ENCODE measurements around the gene SOX13.
"Not testable (repeated sequence)": the region's sequence is repeated elsewhere in the genome, so short reads cannot be mapped to it uniquely, and the experiment has no call there.

Gene SOX13

DNA sequence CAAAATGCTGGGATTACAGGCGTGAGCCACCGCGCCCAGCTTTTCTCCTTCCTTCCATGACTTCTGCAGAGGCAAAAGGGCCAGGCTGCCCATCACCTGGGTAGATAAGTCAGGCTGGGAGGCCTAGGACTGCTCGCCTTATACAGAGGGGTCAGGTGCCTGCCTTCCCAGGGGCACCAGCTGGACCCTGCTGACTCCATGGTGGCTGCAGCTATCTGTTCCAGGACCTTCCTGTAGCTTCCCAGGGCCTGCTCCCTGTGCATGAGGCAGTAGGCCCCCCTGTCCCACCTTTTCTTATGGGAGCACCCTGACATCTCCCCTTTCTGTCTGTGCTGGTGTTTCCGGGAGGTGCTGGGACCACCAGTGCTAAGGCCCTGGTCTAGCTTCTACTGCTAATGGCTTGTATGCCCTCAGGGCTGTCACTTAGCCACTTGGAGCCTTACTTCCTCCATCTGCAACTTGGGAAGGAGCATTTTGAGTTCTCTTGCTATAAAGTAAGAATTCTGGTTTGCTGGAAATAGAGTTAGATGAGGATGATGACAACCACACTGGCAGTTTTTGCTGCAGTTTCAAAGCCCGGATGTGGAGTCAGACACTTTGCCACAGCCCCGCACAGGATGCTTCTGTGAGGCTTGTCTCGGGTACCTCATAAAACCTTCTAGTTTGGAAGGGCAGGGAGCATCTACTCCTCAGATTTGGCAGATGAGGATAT lies 14.4 kb downstream of the SOX13 start:
- TF ChIP-seq ZNF274 (IDR thresholded peaks at IDR 0.05; ENCODE audit: low read depth, low read length) = no peak
- H3K4me3 ChIP-seq (ENCODE audit: low read length) = no peak overlapping the region

DNA sequence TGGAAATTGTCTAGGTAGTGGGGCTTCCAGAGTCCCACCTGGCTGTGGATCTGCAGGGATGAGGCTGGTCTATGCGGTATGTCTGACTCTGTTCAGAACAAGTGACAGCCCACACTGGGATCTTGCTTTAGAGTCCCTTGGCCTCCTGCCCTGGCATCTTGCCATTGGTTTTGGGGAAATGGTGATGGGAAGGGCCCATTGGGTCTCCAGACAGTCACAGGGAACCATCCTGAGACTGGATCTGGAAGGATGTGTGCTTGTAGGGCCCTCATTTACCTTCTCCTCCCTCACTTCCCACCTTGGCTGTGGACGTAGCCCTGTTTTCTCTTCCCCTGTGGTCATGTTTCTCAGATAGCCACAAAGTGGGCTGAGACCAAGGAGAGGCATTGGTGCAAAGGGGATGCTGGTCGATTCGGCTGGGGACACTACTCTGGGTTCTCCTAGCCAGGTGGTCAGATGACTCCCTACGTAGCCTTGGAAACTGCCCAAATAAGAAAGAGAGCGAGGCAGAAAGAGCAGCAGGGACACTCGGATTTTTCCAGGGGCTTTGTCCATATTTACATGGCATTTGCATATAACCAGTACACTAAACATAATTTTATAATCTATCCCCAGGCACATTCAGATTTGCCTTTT lies 15.1 kb downstream of the SOX13 start:
- no peak for TF ChIP-seq ZNF274 (IDR thresholded peaks at IDR 0.05; ENCODE audit: low read depth, low read length)
- no peak overlapping the region for H3K4me3 ChIP-seq (ENCODE audit: low read length)

DNA sequence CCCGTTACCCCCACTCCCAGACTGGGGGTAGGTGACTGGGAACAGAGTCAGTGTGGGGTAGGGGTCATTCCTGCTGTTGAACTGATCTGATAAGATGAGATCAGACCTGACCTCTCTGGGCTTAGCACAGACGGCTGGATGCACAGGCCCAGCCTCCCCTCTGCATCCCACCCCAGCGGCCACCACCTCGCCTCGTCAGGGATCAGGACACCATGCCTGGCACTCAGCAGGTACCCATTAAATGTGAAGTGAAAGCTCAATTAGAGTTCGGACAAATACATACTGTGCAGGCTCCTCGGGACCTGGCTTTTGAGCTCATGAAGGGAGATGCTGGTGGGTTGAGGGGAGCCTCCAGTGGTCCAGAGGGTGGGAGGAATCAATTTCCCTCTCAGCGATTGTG lies 15.7 kb downstream of the SOX13 start:
- no peak for TF ChIP-seq ZNF274 (IDR thresholded peaks at IDR 0.05; ENCODE audit: low read depth, low read length)
- no peak overlapping the region for H3K4me3 ChIP-seq (ENCODE audit: low read length)

DNA sequence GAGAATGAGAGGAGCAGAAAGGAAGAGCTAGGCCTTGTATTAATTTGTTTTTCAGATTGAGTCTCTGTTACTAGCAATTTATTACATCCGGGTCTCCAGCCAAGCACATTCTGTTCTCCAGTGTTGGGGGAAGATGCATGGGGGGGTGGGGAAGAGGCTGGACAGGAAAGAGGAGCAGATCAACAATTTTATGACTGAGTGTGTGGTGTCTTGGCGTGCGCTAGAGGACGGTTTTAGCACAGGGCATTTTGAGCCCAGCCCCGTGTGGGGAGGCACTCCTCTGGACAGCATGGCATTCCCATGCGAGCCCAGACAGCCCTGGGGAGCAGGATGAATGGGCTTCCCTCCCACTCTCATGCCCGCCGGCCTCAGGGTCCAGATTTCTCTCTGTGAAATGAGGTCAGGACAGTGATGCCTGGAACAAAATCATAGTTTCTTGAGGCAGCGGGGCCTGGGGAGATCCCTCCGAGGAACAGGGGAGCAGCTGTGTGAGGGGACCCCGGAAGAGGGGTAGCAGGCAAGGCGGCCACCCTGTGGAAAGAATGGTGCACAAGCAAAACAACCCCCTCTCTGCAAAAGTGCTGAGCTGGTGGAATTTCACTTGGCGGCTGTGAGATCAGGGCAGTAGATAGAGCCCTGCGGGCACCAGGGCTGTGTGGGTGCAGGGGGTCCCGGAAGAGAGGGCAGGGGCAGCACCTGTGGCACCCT lies 16.3 kb downstream of the SOX13 start:
- TF ChIP-seq ZNF274 (IDR thresholded peaks at IDR 0.05; ENCODE audit: low read depth, low read length) = no peak
- H3K4me3 ChIP-seq (ENCODE audit: low read length) = no peak overlapping the region

DNA sequence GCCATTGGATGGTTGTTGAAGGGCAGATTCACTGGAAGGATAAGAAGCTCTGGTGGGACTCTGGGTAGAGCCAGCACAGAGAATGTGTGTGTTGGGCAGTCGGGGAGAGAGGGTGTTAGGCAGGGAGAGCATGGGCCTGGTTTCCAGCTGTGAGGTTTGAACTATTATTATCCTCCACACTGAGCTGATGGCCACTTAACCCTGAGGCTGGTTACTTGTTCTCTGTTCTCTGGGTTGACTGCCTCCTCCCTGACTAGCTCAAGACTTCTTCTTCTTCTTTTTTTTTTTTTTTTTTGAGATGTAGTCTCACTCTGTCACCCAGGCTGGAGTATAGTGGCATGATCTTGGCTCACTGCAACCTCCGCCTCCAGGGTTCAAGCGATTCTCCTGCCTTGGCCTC lies 17.2 kb downstream of the SOX13 start:
- not testable (repeated sequence) for H3K4me3 ChIP-seq (ENCODE audit: low read length)

DNA sequence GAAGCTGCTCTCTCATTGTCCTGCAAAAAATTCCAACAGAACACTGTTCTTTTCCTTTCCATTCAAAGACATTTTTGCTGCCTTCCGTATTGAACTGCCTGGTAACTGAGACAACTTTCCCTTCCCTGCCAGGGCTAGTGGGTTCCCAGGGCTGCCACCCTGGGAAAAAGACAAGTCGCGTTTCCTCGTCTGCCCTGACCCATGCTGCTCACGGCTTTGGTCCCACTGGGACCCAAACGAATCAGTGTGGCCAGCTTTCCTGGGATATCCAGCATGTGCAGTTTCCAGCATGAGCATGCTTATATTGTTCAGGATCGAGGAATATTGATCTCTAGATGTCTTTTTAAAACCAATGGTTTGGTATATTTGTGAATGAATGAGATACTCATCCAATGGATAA lies 18.2 kb downstream of the SOX13 start:
- no peak overlapping the region for H3K4me3 ChIP-seq (ENCODE audit: low read length)
- TF ChIP-seq ZNF274 (IDR thresholded peaks at IDR 0.05; ENCODE audit: low read depth, low read length) = no peak

DNA sequence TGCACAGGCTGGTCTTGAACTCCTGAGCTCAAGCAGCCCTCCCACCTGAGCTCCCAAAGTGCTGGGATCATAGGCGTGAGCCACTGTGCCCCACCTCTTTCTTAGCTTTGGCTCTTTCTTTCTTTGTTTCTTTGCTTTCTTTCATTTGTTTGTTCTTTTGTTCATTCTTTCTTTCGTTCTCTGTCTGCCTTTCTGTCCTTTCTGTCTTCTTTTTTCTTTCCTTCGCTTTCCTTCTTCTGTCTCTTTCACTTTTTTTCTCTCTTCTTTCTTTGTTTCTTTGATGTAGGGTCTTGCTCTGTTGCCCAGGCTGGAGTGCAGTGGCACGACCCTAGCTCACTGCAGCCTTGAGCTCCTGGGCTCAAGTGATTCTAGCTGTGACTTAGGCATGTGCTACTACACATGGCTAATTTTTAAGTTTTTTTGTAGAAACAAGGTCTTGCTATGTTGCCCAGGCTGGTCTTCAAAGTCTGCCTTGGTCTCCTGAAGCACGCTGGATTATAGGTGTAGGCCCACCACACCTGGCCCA lies 18.9 kb downstream of the SOX13 start:
- no peak for TF ChIP-seq ZNF274 (IDR thresholded peaks at IDR 0.05; ENCODE audit: low read depth, low read length)
- no peak overlapping the region for H3K4me3 ChIP-seq (ENCODE audit: low read length)

DNA sequence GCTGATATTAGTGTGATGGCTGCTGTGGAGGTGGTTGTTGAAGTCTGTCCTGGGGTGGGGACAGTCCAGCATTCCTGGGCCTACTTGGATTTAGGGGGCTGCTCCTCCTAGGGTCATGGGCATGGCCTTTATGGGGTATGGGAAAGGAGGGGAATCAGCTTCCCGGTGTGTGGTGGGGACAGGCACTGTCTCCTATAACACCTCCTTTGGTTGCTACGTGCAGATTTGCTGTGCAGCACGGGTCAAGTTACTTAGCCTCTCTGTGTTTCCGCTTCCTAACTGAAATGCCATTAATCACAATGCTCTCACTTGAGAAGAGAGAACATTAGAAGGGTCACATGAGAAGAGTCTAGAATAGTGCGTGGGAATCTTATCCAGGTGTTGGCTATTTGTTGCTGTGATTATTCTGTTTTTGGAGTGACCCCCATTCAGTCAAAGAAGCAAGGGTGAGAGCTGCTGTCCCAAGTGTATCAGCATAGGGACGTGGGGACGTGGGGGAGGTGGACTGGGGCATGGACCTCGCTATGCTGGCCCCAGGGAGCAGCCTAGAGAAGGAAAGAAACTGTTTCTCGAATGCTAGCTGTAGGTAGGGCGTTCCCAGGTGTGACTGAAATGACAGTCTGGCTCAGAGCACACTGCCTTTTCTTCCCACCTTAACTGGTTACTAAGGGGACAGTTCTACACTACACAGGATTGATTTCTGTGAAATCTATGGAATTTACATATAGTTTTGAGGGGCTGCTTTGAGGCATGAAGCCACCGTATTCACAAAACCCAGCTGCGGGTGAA lies 19.9 kb downstream of the SOX13 start:
- H3K4me3 ChIP-seq (ENCODE audit: low read length) = no peak overlapping the region
- no peak for TF ChIP-seq ZNF274 (IDR thresholded peaks at IDR 0.05; ENCODE audit: low read depth, low read length)

DNA sequence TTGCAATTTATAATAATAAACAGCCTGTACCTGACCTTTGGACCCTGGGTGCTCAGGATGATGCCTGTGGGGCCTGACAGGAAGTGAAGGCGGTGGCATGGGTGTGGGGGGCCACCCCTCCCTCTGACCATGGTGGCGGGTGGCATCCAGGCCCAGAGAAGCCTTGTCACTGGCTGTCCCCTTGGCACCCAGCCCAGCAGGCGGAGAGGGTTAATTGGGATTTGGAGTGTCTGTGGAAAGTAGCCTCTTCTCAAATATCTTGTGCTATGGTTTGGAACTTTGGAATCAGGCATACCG lies 20.5 kb downstream of the SOX13 start:
- no peak overlapping the region for H3K4me3 ChIP-seq (ENCODE audit: low read length)

DNA sequence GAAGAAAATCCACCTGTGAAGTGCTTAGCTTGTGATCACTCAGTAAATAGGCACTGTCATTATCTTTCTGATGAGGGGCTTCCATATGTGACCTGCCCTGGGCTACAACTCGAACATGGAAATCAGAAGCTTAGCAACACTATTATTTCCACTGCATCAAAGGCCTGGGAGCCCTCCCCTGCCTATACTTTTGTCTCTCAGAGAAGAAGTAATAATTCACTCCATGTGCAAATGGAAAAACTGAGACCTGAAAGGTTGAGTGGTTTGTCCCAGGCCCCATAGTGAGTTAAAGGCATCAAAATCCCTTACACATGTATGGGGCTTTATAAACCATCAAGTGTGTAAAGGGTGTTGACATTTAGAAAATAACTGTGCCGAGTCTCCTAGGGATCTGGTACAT lies 20.9 kb downstream of the SOX13 start:
- H3K4me3 ChIP-seq (ENCODE audit: low read length) = no peak overlapping the region
- TF ChIP-seq ZNF274 (IDR thresholded peaks at IDR 0.05; ENCODE audit: low read depth, low read length) = no peak

More for the DNA sequence above, 20.5 kb downstream of the SOX13 start:
- no peak for TF ChIP-seq ZNF274 (IDR thresholded peaks at IDR 0.05; ENCODE audit: low read depth, low read length)

DNA sequence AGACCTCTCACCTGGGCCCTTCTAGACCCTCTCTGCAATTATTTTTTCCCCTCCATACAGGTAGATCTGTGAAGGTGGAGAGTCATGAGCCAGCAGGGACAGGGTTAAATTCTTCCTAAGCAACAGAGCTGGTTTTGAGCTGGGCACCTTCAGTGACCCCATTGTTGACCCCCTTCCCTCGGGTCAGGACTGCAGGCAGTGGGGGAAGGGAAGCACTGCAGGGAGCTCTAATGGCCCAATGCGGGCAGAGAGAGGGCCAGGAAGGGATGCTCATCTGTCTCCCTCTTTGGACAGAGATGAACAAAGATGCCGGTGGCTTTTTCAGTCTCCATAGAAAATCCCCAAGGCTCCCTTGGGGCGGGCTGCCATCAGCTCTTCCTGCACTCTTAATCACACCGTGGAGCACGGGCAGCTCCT lies 21.4 kb downstream of the SOX13 start:
- H3K4me3 ChIP-seq (ENCODE audit: low read length) = no peak overlapping the region
- no peak for TF ChIP-seq ZNF274 (IDR thresholded peaks at IDR 0.05; ENCODE audit: low read depth, low read length)

DNA sequence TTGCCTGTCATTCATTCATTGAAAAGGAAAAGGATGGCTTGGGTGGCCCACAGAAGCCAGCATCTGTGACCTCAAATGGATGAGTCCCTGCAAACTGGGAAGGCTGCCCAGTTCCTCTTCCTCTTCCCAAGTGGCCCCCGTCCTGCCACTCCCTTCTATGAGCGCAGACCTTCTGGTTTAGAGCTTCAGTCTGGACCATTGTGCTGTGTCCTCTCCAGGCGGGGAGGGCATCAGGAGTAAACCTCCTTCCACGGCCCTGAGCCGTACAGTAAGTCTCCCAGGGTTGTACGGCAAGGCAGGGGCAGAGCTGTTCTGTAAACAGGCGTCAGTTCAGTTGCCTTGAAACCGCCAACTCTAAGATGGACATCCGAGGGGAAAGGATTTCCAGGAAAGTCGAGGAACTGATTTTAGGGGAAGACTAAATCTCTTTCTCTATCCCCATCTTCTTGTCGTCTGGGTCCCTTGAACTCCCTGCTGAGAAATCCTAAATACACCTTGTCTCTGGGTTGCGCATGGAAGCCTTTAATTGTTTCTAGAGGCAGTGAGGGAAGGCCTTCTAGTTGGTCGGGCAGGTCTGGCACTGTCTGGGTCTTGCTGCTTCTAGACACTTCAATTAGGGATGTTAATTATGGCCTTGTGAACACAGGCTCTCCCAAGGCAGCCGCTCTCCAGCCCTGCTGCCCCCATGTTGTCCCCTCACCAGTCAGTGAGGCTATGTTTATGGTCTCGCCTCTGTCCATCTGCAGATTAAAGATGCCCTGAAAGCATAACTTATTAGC lies 22.1 kb downstream of the SOX13 start:
- TF ChIP-seq ZNF274 (IDR thresholded peaks at IDR 0.05; ENCODE audit: low read depth, low read length) = no peak
- no peak overlapping the region for H3K4me3 ChIP-seq (ENCODE audit: low read length)

DNA sequence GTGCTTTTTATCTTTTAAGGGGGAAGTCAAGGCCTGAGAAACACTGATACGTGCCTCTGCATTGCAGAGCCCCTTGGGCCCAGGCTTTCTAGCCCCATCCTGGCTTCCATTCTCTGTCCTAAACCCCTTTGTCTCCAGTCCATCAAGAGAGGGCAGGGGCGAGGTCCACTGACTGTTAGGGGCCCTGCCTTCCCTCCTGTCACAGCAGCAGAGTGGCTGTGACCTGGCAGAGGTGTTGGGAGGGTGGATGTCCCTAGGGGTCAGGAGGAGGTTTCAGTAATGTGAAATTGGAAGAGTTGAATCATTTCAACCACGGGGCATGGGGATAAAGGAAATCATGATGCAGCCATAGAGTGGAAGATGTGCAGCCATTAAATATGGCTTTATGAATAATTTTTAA lies 24.0 kb downstream of the SOX13 start:
- TF ChIP-seq ZNF274 (IDR thresholded peaks at IDR 0.05; ENCODE audit: low read depth, low read length) = no peak
- no peak overlapping the region for H3K4me3 ChIP-seq (ENCODE audit: low read length)

DNA sequence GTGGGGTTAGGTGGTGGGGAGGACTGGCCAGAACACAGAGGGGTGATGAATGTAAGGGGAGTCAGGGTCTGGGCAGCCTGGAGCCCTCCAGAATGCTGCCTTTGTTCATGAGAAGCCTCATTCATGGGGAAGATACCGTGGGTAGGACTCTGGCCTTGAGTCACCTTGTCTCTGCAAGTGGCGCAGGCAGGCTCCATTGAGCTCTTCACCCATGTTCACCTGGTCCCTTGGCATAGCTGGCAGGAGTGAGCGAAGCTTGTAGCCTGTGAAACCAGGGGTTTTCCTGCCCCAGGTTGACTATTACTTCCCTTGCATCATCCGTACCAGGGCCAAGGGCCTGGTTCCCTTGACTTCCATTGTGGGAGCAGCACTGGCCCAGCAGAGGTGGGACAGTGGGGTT lies 25.8 kb downstream of the SOX13 start:
- TF ChIP-seq ZNF274 (IDR thresholded peaks at IDR 0.05; ENCODE audit: low read depth, low read length) = no peak

DNA sequence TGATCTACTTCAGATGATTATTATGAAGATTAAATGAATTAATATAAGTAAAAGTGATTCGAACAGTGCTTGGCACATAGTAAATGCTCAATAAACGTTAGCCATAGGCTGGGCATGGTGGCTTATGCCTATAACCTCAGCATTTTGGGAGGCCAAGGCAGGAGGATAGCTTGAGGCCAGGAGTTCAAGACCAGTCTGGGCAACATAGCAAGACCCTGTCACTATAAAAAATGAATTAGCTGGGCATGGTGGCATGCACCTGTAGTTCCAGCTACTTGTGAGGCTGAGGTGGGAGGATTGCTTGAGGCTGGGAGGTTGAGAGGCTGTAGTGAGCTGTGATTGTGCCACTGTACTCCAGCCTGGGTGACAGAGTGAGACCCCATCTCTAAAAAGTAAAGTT lies 26.8 kb downstream of the SOX13 start:
- not testable (repeated sequence) for H3K4me3 ChIP-seq (ENCODE audit: low read length)

More for the DNA sequence above, 25.8 kb downstream of the SOX13 start:
- H3K4me3 ChIP-seq (ENCODE audit: low read length) = no peak overlapping the region

Measured in GM08714 (cell line).